Activated T-helper 1 cell treated with anti-CD3 and anti-CD28 coated beads, Interleukin-2, amount 50 U/mL, for 16 hours (primary cell): ENCODE results near the gene CHAT.

Source experiments
- DNase-seq, 2 donors: peaks; one replicate each; pipeline ENCODE4 v3.0.0-alpha.2; 2020; ENCODE audit warnings: low read depth in 1 of 2, low spot score in 1 of 2

Gene CHAT

GRCh38 chr10:49613882-49614241, at the start of gene CHAT:
CHAT (plus strand) TSS chr10:49614037; CDS start chr10:49614190, 153 bp downstream.
- no peak for DNase-seq

- no peak for DNase-seq
Measured at GRCh38 chr10:49564461-49565009, 49.3 kb upstream of the CHAT start.

GRCh38 chr10:49567810-49568209, 46.0 kb upstream of the CHAT start:
- no peak for DNase-seq

GRCh38 chr10:49568235-49568634, 45.6 kb upstream of the CHAT start:
- no peak for DNase-seq

GRCh38 chr10:49569031-49569631, 44.7 kb upstream of the CHAT start:
- DNase-seq = no peak

GRCh38 chr10:49571388-49571787, 42.4 kb upstream of the CHAT start:
- no peak for DNase-seq

GRCh38 chr10:49572594-49573114, 41.2 kb upstream of the CHAT start:
- DNase-seq = no peak

- no peak for DNase-seq
Measured at GRCh38 chr10:49575489-49576072, 38.3 kb upstream of the CHAT start.

- DNase-seq = no peak
Measured at GRCh38 chr10:49577182-49577925, 36.5 kb upstream of the CHAT start.

- no peak for DNase-seq
Measured at GRCh38 chr10:49578392-49578791, 35.4 kb upstream of the CHAT start.

- no peak for DNase-seq
Measured at GRCh38 chr10:49579621-49580020, 34.2 kb upstream of the CHAT start.

- no peak for DNase-seq
Measured at GRCh38 chr10:49585387-49585786, 28.4 kb upstream of the CHAT start.

GRCh38 chr10:49587981-49588380, 25.9 kb upstream of the CHAT start:
- DNase-seq = no peak

- peak; percentile 13 to 17 for DNase-seq
Measured at GRCh38 chr10:49592726-49593563, 20.9 kb upstream of the CHAT start.

- DNase-seq = no peak
Measured at GRCh38 chr10:49593564-49593875, 20.3 kb upstream of the CHAT start.

- no peak for DNase-seq
Measured at GRCh38 chr10:49593998-49594397, 19.8 kb upstream of the CHAT start.

- DNase-seq = no peak
Measured at GRCh38 chr10:49594594-49594993, 19.2 kb upstream of the CHAT start.

GRCh38 chr10:49595003-49595712, 18.7 kb upstream of the CHAT start:
- DNase-seq = no peak

GRCh38 chr10:49595713-49596492, 17.9 kb upstream of the CHAT start:
- no peak for DNase-seq

GRCh38 chr10:49596493-49596809, 17.4 kb upstream of the CHAT start:
- no peak for DNase-seq
